Measurements from ENCODE around the gene ZNF595.
"Not testable (repeated sequence)": the region's sequence is repeated elsewhere in the genome, so short reads cannot be mapped to it uniquely, and the experiment has no call there.

The ZNF595 gene

DNA sequence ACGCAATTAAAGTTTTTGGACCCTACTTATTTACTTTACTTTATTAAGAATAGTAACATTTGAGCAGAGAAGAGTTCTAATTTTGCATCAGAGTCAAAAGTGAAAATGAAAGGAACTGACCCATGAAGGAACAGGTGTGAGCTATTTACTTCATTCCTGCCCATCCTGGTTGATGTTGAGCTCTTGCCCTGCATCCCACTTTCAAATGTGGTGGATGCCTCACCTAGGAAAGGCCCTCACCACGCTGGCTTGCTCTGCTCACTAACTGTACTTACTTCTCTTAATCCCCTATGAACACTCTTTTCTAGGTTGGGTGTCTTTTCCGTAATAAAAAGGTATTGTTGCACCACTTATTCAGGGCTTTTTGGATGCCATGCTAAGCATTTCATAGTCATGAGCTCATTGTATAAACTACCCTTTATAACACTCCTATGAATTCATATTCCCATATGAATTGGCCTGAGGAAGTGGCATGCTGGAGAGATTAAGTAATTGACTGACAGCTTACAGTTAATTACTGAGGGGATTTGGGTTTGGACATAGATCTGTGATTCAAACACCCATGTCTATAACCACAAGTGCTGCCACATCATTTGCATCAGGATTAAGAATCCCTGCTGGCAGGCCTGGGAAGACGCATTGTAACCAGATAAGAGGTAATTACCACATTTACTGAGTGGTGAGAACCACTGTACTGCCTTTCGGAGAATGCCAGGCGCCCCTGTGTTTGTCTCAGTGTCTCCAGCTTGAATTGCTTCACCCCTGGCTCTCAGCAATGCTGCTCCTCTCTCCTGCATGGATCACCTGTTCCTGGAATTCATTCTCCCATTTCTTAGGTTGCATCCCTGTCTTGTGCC, 16.3 kb upstream of the ZNF595 start:
- not testable (repeated sequence) for H3K36me3 ChIP-seq (ENCODE audit: insufficient read depth, insufficient read length, low read length); DNase-seq (ENCODE audit: low read depth, low spot score); H3K27me3 ChIP-seq (ENCODE audit: insufficient read depth, insufficient read length); H3K9me3 ChIP-seq (ENCODE audit: insufficient read depth, low read length); H3K4me3 ChIP-seq (ENCODE audit: insufficient read length, low read depth); H3K4me1 ChIP-seq (ENCODE audit: insufficient read depth, insufficient read length); H3K9ac ChIP-seq (ENCODE audit: insufficient read length, low read depth)

GRCh38 chr4:38202-38601, 14.9 kb upstream of the ZNF595 start:
- not testable (repeated sequence) for H3K4me1 ChIP-seq (ENCODE audit: insufficient read depth, insufficient read length); DNase-seq (ENCODE audit: low read depth, low spot score); H3K9ac ChIP-seq (ENCODE audit: insufficient read length, low read depth); H3K9me3 ChIP-seq (ENCODE audit: insufficient read depth, low read length); H3K27me3 ChIP-seq (ENCODE audit: insufficient read depth, insufficient read length); H3K4me3 ChIP-seq (ENCODE audit: insufficient read length, low read depth); H3K36me3 ChIP-seq (ENCODE audit: insufficient read depth, insufficient read length, low read length)

- H3K9ac ChIP-seq (ENCODE audit: insufficient read length, low read depth); H3K27me3 ChIP-seq (ENCODE audit: insufficient read depth, insufficient read length); DNase-seq (ENCODE audit: low read depth, low spot score); H3K9me3 ChIP-seq (ENCODE audit: insufficient read depth, low read length); H3K36me3 ChIP-seq (ENCODE audit: insufficient read depth, insufficient read length, low read length); H3K4me3 ChIP-seq (ENCODE audit: insufficient read length, low read depth); H3K4me1 ChIP-seq (ENCODE audit: insufficient read depth, insufficient read length): not testable (repeated sequence)
Observed at GRCh38 chr4:43375-43774, 9.7 kb upstream of the ZNF595 start.

GRCh38 chr4:51253-51652, 1.9 kb upstream of the ZNF595 start:
- H3K4me1 ChIP-seq (ENCODE audit: insufficient read depth, insufficient read length); DNase-seq (ENCODE audit: low read depth, low spot score); H3K36me3 ChIP-seq (ENCODE audit: insufficient read depth, insufficient read length, low read length); H3K27me3 ChIP-seq (ENCODE audit: insufficient read depth, insufficient read length); H3K9me3 ChIP-seq (ENCODE audit: insufficient read depth, low read length); H3K9ac ChIP-seq (ENCODE audit: insufficient read length, low read depth); H3K4me3 ChIP-seq (ENCODE audit: insufficient read length, low read depth): not testable (repeated sequence)

- H3K9me3 ChIP-seq (ENCODE audit: insufficient read depth, low read length); H3K36me3 ChIP-seq (ENCODE audit: insufficient read depth, insufficient read length, low read length); H3K27me3 ChIP-seq (ENCODE audit: insufficient read depth, insufficient read length); H3K4me1 ChIP-seq (ENCODE audit: insufficient read depth, insufficient read length); H3K9ac ChIP-seq (ENCODE audit: insufficient read length, low read depth); DNase-seq (ENCODE audit: low read depth, low spot score); H3K4me3 ChIP-seq (ENCODE audit: insufficient read length, low read depth): not testable (repeated sequence)
Observed at GRCh38 chr4:51655-52277, 1.4 kb upstream of the ZNF595 start.

GRCh38 chr4:53521-53920, 400 bp downstream of the ZNF595 start:
- not testable (repeated sequence) for H3K27me3 ChIP-seq (ENCODE audit: insufficient read depth, insufficient read length); DNase-seq (ENCODE audit: low read depth, low spot score); H3K36me3 ChIP-seq (ENCODE audit: insufficient read depth, insufficient read length, low read length); H3K4me3 ChIP-seq (ENCODE audit: insufficient read length, low read depth); H3K9ac ChIP-seq (ENCODE audit: insufficient read length, low read depth); H3K9me3 ChIP-seq (ENCODE audit: insufficient read depth, low read length); H3K4me1 ChIP-seq (ENCODE audit: insufficient read depth, insufficient read length)

- DNase-seq (ENCODE audit: low read depth, low spot score); H3K27me3 ChIP-seq (ENCODE audit: insufficient read depth, insufficient read length); H3K36me3 ChIP-seq (ENCODE audit: insufficient read depth, insufficient read length, low read length); H3K4me3 ChIP-seq (ENCODE audit: insufficient read length, low read depth); H3K4me1 ChIP-seq (ENCODE audit: insufficient read depth, insufficient read length); H3K9ac ChIP-seq (ENCODE audit: insufficient read length, low read depth): not testable (repeated sequence)
- H3K9me3 ChIP-seq (ENCODE audit: insufficient read depth, low read length): peaks cover 12% of the 10 kb centered on the region
Observed at GRCh38 chr4:64733-65132, 11.6 kb downstream of the ZNF595 start.

GRCh38 chr4:71830-72229, 18.7 kb downstream of the ZNF595 start:
- no peak for TF ChIP-seq ZNF274 (IDR thresholded peaks at IDR 0.05; ENCODE audit: low read depth, low read length)
- no peak for TF ChIP-seq YY1 (IDR thresholded peaks at IDR 0.05; ENCODE audit: insufficient read depth, insufficient read length)
- no peak for TF ChIP-seq SUZ12 (IDR thresholded peaks at IDR 0.05; ENCODE audit: extremely low read depth, insufficient read depth, insufficient read length)
- H3K4me1 ChIP-seq (ENCODE audit: insufficient read depth, insufficient read length): no peaks in the 10 kb centered on the region
- DNase-seq (ENCODE audit: low read depth, low spot score): no peak
- no peak overlapping the region for H3K4me3 ChIP-seq (ENCODE audit: insufficient read length, low read depth)
- H3K36me3 ChIP-seq (ENCODE audit: insufficient read depth, insufficient read length, low read length): peaks cover 41% of the 10 kb centered on the region
- H3K9me3 ChIP-seq (ENCODE audit: insufficient read depth, low read length): peaks cover 82% of the 10 kb centered on the region
- no peak overlapping the region for H3K9ac ChIP-seq (ENCODE audit: insufficient read length, low read depth)
- H3K27me3 ChIP-seq (ENCODE audit: insufficient read depth, insufficient read length): no peaks in the 10 kb centered on the region
